SK-N-SH treated with all-trans-retinoic acid at 6 μM for 48 hours (cell line): ENCODE data around the gene GRK5.

Experiments
- ARNTL ChIP-seq: fragments of 450-650 bp; formaldehyde crosslinking; IDR thresholded peaks from 2 replicates; pipeline ENCODE4 v1.5.0; 2020; ENCODE audit warnings: low read depth, mild to moderate bottlenecking, moderate library complexity, borderline replicate concordance
- BACH2 ChIP-seq: fragments of 250-450 bp; sonication (Bioruptor Pico); IDR thresholded peaks from 2 replicates; pipeline ENCODE4 v1.9.0; 2021; ENCODE audit warnings: mild to moderate bottlenecking, borderline replicate concordance
- ISL1 ChIP-seq: fragments of 250-450 bp; sonication (Bioruptor Pico); IDR thresholded peaks from 2 replicates; pipeline ENCODE4 v2.1.2; 2022; ENCODE audit warnings: mild to moderate bottlenecking, moderate library complexity
- ZC3H10 ChIP-seq: fragments of 250-450 bp; sonication (Bioruptor Pico); IDR thresholded peaks from 2 replicates; pipeline ENCODE4 v1.5.1; 2021; ENCODE audit warnings: mild to moderate bottlenecking, moderate library complexity
- TF ChIP-seq, protein P1 (sequence below): fragments of 250-450 bp; sonication (Bioruptor Pico); IDR thresholded peaks from 2 replicates; pipeline ENCODE4 v1.5.1; 2020; ENCODE audit warnings: low read depth, mild to moderate bottlenecking, moderate library complexity
- TF ChIP-seq, protein P2 (sequence below): fragments of 250-450 bp; sonication (Bioruptor Pico); IDR thresholded peaks from 2 replicates; pipeline ENCODE4 v1.8.0; 2020; ENCODE audit warnings: mild to moderate bottlenecking, moderate library complexity, borderline replicate concordance

DNA sequence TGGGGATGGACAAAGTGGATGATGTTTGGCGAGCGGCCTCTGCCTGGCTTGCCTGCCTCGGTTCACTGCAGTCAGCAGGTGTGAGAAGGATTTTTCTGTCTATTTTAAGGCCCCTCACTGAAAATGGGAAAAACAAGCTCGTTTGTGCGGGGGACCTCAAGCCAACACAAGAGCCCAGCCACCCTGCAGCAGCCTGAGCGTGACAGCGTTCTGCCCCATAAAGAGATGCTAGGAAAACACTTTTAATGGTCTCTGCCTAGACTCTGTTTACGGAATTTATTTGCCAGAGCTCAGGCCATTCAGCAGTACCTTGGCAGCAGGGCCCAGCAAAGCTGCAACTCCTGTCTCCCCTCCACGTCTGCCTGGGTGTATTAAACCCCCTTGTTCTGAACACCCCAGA lies 131.7 kb downstream of the GRK5 start:
- no peak for TF ChIP-seq BACH2 (CRISPR knock-in tag)
- TF ChIP-seq, protein P1, sequence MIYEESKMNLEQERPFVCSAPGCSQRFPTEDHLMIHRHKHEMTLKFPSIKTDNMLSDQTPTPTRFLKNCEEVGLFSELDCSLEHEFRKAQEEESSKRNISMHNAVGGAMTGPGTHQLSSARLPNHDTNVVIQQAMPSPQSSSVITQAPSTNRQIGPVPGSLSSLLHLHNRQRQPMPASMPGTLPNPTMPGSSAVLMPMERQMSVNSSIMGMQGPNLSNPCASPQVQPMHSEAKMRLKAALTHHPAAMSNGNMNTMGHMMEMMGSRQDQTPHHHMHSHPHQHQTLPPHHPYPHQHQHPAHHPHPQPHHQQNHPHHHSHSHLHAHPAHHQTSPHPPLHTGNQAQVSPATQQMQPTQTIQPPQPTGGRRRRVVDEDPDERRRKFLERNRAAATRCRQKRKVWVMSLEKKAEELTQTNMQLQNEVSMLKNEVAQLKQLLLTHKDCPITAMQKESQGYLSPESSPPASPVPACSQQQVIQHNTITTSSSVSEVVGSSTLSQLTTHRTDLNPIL (CRISPR knock-in tag) = no peak
- TF ChIP-seq, protein P2, sequence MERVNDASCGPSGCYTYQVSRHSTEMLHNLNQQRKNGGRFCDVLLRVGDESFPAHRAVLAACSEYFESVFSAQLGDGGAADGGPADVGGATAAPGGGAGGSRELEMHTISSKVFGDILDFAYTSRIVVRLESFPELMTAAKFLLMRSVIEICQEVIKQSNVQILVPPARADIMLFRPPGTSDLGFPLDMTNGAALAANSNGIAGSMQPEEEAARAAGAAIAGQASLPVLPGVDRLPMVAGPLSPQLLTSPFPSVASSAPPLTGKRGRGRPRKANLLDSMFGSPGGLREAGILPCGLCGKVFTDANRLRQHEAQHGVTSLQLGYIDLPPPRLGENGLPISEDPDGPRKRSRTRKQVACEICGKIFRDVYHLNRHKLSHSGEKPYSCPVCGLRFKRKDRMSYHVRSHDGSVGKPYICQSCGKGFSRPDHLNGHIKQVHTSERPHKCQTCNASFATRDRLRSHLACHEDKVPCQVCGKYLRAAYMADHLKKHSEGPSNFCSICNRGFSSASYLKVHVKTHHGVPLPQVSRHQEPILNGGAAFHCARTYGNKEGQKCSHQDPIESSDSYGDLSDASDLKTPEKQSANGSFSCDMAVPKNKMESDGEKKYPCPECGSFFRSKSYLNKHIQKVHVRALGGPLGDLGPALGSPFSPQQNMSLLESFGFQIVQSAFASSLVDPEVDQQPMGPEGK = no peak
- TF ChIP-seq ISL1 = no peak
- no peak for TF ChIP-seq ZC3H10 (CRISPR knock-in tag)
- TF ChIP-seq ARNTL = no peak
